Hypothalamus (tissue), 51 donors: ENCODE results near the gene SDC3.

Experiments used
- DNase-seq, 51 donors: peaks; one replicate each; lab custom pipeline; 2025; lab: John Stamatoyannopoulos, UW

Gene SDC3

DNA sequence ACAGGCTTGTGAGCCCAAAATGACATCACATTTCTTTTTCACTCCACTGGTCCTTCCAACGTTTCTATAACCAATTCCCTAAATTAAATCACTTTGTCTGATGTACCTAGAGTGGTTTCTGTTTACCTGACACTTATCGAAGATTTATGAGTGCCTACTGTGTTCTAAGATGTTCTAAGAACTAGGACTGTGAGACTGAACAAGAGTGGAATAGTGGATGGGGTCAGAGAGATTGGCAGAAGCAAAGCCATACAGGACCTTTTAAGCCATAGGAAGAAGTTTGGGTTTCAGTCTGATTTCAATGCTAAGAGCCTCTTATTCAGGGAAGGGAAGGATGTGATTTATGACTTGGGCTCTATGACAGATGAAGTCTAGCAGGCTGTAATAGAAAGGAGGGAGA, 78.7 kb downstream of the SDC3 start:
- DNase-seq, result no peak

DNA sequence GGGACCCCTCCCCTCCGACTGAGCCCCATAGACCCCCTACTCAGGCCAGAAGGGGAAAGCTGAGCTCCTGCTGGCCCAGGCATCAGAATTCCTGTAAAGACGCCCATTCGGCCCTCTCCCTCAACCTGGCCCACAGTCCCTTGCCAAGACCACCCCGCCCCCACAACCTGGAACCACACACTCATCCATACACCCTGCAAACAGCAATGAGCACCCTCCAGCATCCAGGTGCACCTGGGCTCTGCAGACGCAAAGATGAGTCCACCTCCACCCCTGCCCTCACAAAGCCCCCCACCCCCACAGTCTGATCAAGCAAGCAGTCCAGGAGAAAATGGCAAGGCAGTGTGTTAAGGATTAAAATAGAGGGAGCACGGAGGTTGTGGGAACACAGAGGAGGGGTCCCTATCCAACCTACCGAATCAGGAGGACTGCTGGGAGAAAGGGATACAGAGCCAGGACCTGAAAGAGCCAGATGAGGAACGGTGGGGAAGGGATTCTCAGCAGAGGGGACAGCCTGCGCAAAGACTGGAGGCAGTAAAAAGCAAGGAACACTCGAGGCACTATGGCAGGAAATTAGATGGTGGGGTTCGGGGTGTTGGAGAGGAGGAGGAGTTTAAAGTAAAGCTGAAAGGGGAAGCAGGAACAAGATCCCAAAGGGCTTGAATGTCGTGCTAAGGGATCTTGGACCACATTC, 83.7 kb downstream of the SDC3 start:
- DNase-seq, result no peak

DNA sequence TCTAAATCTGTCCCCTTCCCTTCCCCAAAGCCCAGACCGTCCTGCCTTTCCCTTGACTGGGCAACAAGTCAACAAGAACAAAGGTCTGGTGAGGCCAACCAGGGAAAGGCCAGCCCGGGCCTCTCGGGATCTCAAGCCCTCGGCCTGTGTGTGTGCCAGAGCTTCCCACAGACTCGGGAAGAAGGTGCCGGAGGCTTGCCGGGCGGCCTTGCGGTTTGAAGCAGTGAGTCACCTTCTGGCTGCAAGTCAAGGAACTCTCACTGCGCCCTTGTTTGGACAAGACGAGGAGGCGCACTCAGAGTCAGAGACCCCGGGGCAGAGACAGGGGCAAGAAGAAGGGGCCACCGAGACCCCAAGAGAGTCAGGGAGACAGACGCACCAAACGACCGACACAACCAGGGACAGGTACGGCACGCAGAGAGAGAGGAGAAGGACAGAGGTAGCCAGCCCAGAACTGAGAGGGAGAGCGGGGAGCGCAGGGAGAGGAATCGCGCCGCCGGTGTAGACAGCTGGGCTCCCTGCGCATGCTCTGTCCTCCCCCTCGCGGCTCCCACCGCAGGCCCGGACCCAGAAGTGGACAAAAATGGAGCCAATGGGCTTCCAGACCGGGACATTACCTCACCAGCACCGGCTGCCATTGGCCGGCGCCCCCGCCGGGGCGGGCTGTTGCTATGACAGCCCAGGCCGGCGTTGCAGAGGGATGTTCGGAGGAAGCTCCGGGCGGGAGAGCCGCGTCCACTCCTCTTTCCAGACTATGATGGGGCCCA, 84.4 kb downstream of the SDC3 start:
- peak; percentile 69 to 99 (median 96) for DNase-seq

DNA sequence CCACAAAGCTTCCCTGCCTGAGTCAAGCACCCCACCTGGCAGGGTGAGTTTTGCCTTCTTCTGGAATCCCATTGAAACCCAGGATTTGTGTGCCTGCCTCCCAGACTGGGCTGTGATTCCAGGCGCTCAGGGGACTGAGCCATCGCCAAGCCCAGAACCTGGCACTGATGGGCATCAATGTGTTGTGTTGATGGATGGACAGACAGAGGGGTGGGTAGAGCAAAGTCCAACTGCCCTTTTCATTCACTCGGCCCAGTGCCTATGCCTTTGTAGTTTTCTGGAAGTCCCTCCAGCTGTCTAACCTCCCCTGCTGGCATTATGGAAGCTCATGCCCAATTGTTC, 85.0 kb downstream of the SDC3 start:
- peak in 8 of 51 donors; percentile 47 to 75 (median 58) for DNase-seq

DNA sequence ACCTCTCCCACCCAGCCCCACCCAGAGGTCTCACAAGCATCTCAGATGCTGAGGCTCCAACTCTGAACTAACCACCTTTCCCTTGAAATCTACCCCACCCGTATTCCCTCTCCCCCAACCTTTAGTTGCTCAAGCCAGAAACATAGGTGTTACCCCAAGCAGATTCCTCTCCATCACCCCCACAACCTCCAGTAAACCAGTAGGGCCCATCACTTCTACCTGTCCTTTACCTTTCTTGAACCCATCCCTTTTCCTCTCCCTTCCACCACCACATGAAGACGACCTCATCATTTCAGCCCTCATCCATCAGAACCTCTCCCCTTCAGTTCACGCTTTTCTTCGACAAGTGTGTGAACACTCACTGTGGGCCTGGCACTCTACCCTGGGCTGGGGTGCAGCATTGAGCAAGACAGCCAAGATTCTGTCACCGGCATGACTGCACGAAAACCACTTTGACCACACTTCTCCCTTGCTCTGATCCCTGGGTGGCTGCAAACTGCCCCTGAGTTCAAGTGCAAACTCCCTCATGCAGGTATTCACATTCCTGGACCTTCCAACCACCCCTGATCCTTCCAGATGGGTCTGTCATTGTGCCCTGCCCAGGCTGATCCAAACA, 85.5 kb downstream of the SDC3 start:
- peak in 1 of 51 donors; percentile 56 for DNase-seq

DNA sequence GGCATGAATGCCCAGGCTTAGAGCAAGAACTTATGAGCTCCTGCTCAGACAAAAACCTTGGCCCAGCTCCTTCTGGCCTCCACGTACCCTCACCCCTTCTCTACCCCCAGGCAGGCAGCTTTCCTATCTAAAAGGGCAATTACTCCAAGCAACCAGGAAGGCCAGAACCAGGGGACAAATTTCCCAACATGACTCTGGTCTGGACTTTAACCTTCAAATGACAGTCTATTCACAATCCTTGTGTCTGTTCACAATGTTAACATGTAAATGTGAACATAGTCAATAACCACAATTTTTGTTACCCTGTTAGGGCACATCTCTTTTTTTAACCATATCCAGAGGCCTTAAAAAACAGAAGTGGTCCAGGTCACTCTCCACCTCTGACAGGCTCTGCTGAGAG, 86.6 kb downstream of the SDC3 start:
- DNase-seq, result no peak

DNA sequence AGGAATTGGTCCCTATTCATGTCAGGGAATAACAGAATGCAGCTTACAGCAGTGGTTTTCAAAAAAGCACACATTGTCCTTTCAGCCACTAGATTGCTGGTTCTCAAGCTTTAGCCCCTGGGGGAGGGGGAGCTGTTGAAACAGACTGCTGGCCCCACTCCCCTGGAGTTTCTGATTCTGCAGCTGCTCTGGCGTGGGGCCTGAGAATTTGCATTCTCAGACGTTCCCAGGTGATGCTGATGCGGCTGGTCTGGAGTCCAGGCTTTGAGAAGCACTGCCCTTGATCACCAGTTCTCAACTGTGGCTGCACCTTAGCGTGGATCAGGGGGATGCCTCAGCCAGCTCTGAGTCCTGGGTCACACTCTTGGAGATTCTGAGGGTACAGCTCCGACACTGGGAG, 88.3 kb downstream of the SDC3 start:
- peak in 8 of 51 donors; percentile 16 to 35 (median 23) for DNase-seq
